MM.1S (cell line): ENCODE results near the gene ENTREP3.
"Not testable (repeated sequence)": the region's sequence is repeated elsewhere in the genome, so short reads cannot be mapped to it uniquely, and the experiment has no call there.

ENCODE experiments used
- DNase-seq: peaks from one replicate; pipeline ENCODE4 v3.0.0-alpha.2; 2015
- H2AFZ ChIP-seq: fragments of 300-600 bp; sonication (generic); 2 replicates; pipeline ENCODE4 v1.6.0; 2016; ENCODE audit warnings: antibody characterized with exemption, low read length
- H3F3A ChIP-seq: fragments of 300-600 bp; sonication (generic); 2 replicates; pipeline ENCODE4 v1.6.1; 2016; ENCODE audit warnings: mild to moderate bottlenecking, antibody characterized with exemption, low read length, moderate library complexity, mixed read lengths; ENCODE audit not compliant: insufficient read depth
- H3K27ac ChIP-seq: fragments of 300-600 bp; sonication (generic); 2 replicates; pipeline ENCODE4 v1.5.1; 2016; ENCODE audit warnings: mild to moderate bottlenecking, low read length
- H3K27me3 ChIP-seq: fragments of 300-600 bp; sonication (generic); replicated peaks from 2 replicates; pipeline ENCODE4 v1.6.0; 2016; ENCODE audit warnings: low read length; ENCODE audit not compliant: insufficient read depth
- H3K36me3 ChIP-seq: fragments of 300-600 bp; sonication (generic); replicated peaks from 2 replicates; pipeline ENCODE4 v1.6.1; 2016; ENCODE audit warnings: mild to moderate bottlenecking, low read length, mixed read lengths; ENCODE audit not compliant: insufficient read depth
- H3K4me1 ChIP-seq: fragments of 300-600 bp; sonication (generic); 2 replicates; pipeline ENCODE4 v1.6.1; 2016; ENCODE audit warnings: low read length, mixed read lengths
- H3K4me2 ChIP-seq: fragments of 300-600 bp; sonication (generic); 2 replicates; pipeline ENCODE4 v1.6.0; 2016; ENCODE audit warnings: low read depth, low read length
- H3K4me3 ChIP-seq: fragments of 300-600 bp; sonication (generic); 2 replicates; pipeline ENCODE4 v1.5.1; 2016; ENCODE audit warnings: low read length, mixed read lengths
- H3K79me2 ChIP-seq: fragments of 300-600 bp; sonication (generic); 2 replicates; pipeline ENCODE4 v1.6.1; 2016; ENCODE audit warnings: mixed run types, low read length, mixed read lengths
- H3K9ac ChIP-seq: fragments of 300-600 bp; sonication (generic); 2 replicates; pipeline ENCODE4 v1.6.1; 2016; ENCODE audit warnings: low read length, mixed read lengths
- H3K9me2 ChIP-seq: fragments of 300-600 bp; sonication (generic); replicated peaks from 2 replicates; pipeline ENCODE4 v1.6.1; 2016; ENCODE audit warnings: mild to moderate bottlenecking, low read length, mixed read lengths; ENCODE audit not compliant: insufficient read depth
- H3K9me3 ChIP-seq: fragments of 300-600 bp; sonication (generic); replicated peaks from 2 replicates; pipeline ENCODE4 v1.6.1; 2016; ENCODE audit warnings: mild to moderate bottlenecking, low read length, mixed read lengths; ENCODE audit not compliant: insufficient read depth
- H4K20me1 ChIP-seq: fragments of 300-600 bp; sonication (generic); 2 replicates; pipeline ENCODE4 v1.6.1; 2016; ENCODE audit warnings: mild to moderate bottlenecking, low read length, moderate library complexity, mixed read lengths; ENCODE audit not compliant: insufficient read depth
- CTCF ChIP-seq: fragments of 300-600 bp; sonication (generic); IDR thresholded peaks from 2 replicates; pipeline ENCODE4 v1.5.1; 2016; ENCODE audit warnings: antibody characterized with exemption, low read length, mixed read lengths
- EZH2 ChIP-seq: fragments of 300-600 bp; sonication (generic); optimal IDR thresholded peaks from 2 replicates; pipeline ENCODE3; 2017; ENCODE audit warnings: low read depth, mild to moderate bottlenecking, antibody characterized with exemption, low read length, mixed read lengths
- EZH2phosphoT487 ChIP-seq: fragments of 300-600 bp; sonication (generic); IDR thresholded peaks from 2 replicates; pipeline ENCODE4 v1.6.1; 2018; ENCODE audit warnings: antibody characterized with exemption, low read length

Gene ENTREP3

GRCh38 chr1:155293086-155293749 is 37.9 kb upstream of the ENTREP3 start:
- Histone ChIP-seq H2AFZ (no peak overlapping the region), H3K79me2 (no peaks in the 10 kb centered on the region), H3K9me2 (no peaks in the 10 kb centered on the region), H3K9me3 (no peaks in the 10 kb centered on the region), H3K4me3 (no peak overlapping the region), H3K4me1 (peaks cover 15% of the 10 kb centered on the region), H3K4me2 (no peak overlapping the region), H4K20me1 (no peaks in the 10 kb centered on the region), H3K36me3 (no peaks in the 10 kb centered on the region), H3K27me3 (0 out of 2 replicates have a peak, but pooled peaks cover 6% of the 10 kb centered on the region), H3K27ac (no peak overlapping the region), H3K9ac (no peak overlapping the region), H3F3A (peaks cover 13% of the 10 kb centered on the region)
- DNase-seq = no peak
- TF ChIP-seq EZH2phosphoT487 = no peak
- TF ChIP-seq CTCF = no peak
- TF ChIP-seq EZH2 = no peak

GRCh38 chr1:155291006-155291405 is 35.7 kb upstream of the ENTREP3 start:
- H3K27ac ChIP-seq, H4K20me1 ChIP-seq, DNase-seq, H3K4me3 ChIP-seq, H3K4me2 ChIP-seq, H3K36me3 ChIP-seq, H3K9me3 ChIP-seq, H3K4me1 ChIP-seq, H3K79me2 ChIP-seq, H3K9ac ChIP-seq, H3F3A ChIP-seq, H3K27me3 ChIP-seq, H3K9me2 ChIP-seq, H2AFZ ChIP-seq: not testable (repeated sequence)

- no peak overlapping the region for H3K4me2 ChIP-seq
- no peak for DNase-seq
- no peak overlapping the region for H2AFZ ChIP-seq
- H3K27ac ChIP-seq = no peak overlapping the region
- H3K9ac ChIP-seq = no peak overlapping the region
- no peaks in the 10 kb centered on the region for H4K20me1 ChIP-seq
- TF ChIP-seq EZH2 (no peak), CTCF (no peak), EZH2phosphoT487 (no peak)
- H3K9me2 ChIP-seq = no peaks in the 10 kb centered on the region
- H3F3A ChIP-seq = no peaks in the 10 kb centered on the region
- no peaks in the 10 kb centered on the region for H3K4me1 ChIP-seq
- H3K4me3 ChIP-seq = no peak overlapping the region
- no peaks in the 10 kb centered on the region for H3K36me3 ChIP-seq
- no peaks in the 10 kb centered on the region for H3K27me3 ChIP-seq
- H3K9me3 ChIP-seq = no peaks in the 10 kb centered on the region
- H3K79me2 ChIP-seq = no peaks in the 10 kb centered on the region
Observed at GRCh38 chr1:155287987-155288543, 32.8 kb upstream of the ENTREP3 start.

GRCh38 chr1:155286544-155286943 is 31.3 kb upstream of the ENTREP3 start:
- H3K27me3 ChIP-seq = no peaks in the 10 kb centered on the region
- H3K9ac ChIP-seq = no peak overlapping the region
- H2AFZ ChIP-seq = no peak overlapping the region
- no peaks in the 10 kb centered on the region for H4K20me1 ChIP-seq
- no peaks in the 10 kb centered on the region for H3K9me2 ChIP-seq
- TF ChIP-seq CTCF (no peak), EZH2phosphoT487 (no peak), EZH2 (no peak)
- no peak overlapping the region for H3K4me2 ChIP-seq
- no peak overlapping the region for H3K4me3 ChIP-seq
- H3K9me3 ChIP-seq = no peaks in the 10 kb centered on the region
- H3K79me2 ChIP-seq = no peaks in the 10 kb centered on the region
- H3K27ac ChIP-seq = no peak overlapping the region
- H3F3A ChIP-seq = no peaks in the 10 kb centered on the region
- no peak for DNase-seq
- no peaks in the 10 kb centered on the region for H3K36me3 ChIP-seq
- H3K4me1 ChIP-seq = no peaks in the 10 kb centered on the region
